Measurements from ENCODE around the gene ZDHHC6. TPM values are rescaled to one million over a fixed set of nuclear protein-coding genes. Genes with fewer than 3 reads are reported as not detected.

Gene ZDHHC6
- polyA plus RNA-seq, 2 of the 4 experiments (the other 2 are of a cell fraction), result 37.2 to 57.0 TPM

DNA sequence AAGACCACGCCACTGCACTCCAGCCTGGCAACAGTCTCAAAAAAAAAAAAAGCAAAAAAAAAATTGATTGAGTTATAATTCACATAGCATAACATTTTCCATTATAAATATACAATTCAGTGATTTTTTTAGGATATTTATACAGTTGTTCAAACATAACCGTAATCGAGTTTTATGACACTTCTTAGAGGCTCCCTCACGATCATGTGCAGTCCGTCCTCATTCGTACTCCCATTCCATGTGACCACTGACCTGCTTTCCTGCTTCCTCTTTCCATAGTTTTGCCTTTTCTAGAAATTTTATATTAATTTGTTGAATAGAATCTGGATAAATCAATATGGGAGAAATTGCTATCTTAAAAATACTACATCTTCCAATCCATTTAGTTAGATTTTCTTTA lies 46.0 kb upstream of the ZDHHC6 start:
- Histone ChIP-seq H3K4me3 (no peak overlapping the region), H3K9me3 (no peaks in the 10 kb centered on the region), H3K27ac (no peak overlapping the region), H3K4me1 (peaks cover 14% of the 10 kb centered on the region), H3K4me2 (no peak overlapping the region)
- DNase-seq (ENCODE audit: low read depth in 1 of 2, low spot score in 1 of 2) (no peak), FAIRE-seq (no peak), ATAC-seq (no peak)
- ChIA-PET POLR2A (no interaction called here), CTCF (interaction anchor here (1.0 kb wide), 1 partner anchor 8 kb away, joined by 3 read pairs; no protein-coding TSS in a partner anchor)
- WGBS (ENCODE audit: missing lambda C conversion rate), result 87% methylated on average over 6 of the region's 6 CpGs
- no peak for TF ChIP-seq NPAS2 (CRISPR knock-in tag; IDR thresholded peaks at IDR 0.05; ENCODE audit: borderline replicate concordance)
- no peak for TF ChIP-seq KDM5A (IDR thresholded peaks at IDR 0.05)
- TF ChIP-seq ZFP36 (IDR thresholded peaks at IDR 0.05; ENCODE audit: borderline replicate concordance, partially characterized antibody), result no peak
- TF ChIP-seq JUN (IDR thresholded peaks at IDR 0.05), result no peak
- TF ChIP-seq HOXB13 (CRISPR knock-in tag; IDR thresholded peaks at IDR 0.05; ENCODE audit: low read depth), result no peak
- TF ChIP-seq FOSL2 (IDR thresholded peaks at IDR 0.05), result no peak
- TF ChIP-seq FOSL2 (CRISPR knock-in tag; IDR thresholded peaks at IDR 0.05), result no peak
- TF ChIP-seq MAFK (IDR thresholded peaks at IDR 0.05; ENCODE audit: partially characterized antibody), result no peak
- TF ChIP-seq RFX5 (IDR thresholded peaks at IDR 0.05), result no peak
- TF ChIP-seq, protein P1, sequence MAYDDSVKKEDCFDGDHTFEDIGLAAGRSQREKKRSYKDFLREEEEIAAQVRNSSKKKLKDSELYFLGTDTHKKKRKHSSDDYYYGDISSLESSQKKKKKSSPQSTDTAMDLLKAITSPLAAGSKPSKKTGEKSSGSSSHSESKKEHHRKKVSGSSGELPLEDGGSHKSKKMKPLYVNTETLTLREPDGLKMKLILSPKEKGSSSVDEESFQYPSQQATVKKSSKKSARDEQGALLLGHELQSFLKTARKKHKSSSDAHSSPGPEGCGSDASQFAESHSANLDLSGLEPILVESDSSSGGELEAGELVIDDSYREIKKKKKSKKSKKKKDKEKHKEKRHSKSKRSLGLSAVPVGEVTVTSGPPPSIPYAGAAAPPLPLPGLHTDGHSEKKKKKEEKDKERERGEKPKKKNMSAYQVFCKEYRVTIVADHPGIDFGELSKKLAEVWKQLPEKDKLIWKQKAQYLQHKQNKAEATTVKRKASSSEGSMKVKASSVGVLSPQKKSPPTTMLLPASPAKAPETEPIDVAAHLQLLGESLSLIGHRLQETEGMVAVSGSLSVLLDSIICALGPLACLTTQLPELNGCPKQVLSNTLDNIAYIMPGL (CRISPR knock-in tag; IDR thresholded peaks at IDR 0.05; ENCODE audit: borderline replicate concordance), result no peak

GRCh38 chr10:112491144-112491543 lies 44.4 kb upstream of the ZDHHC6 start:
- DNase-seq (ENCODE audit: low read depth in 1 of 2, low spot score in 1 of 2), result no peak
- TF ChIP-seq MAFK (IDR thresholded peaks at IDR 0.05; ENCODE audit: partially characterized antibody) (peak; percentile 8), NPAS2 (CRISPR knock-in tag; IDR thresholded peaks at IDR 0.05; ENCODE audit: borderline replicate concordance) (no peak)
- no peak overlapping the region for H3K4me3 ChIP-seq
- ChIA-PET POLR2A (no interaction called here), CTCF (interaction anchor here (1.5 kb wide), 1 partner anchor 19 kb away, joined by 5 read pairs; no protein-coding TSS in a partner anchor)
- no peaks in the 10 kb centered on the region for H3K9me3 ChIP-seq
- peak overlapping the region; percentile 50 for H3K4me2 ChIP-seq
- H3K4me1 ChIP-seq, result peaks cover 14% of the 10 kb centered on the region
- H3K27ac ChIP-seq, result no peak overlapping the region; a peak in 1 of 6 replicates
- ATAC-seq, result no peak
- FAIRE-seq, result no peak

GRCh38 chr10:112490545-112490944 lies 43.8 kb upstream of the ZDHHC6 start:
- no peaks in the 10 kb centered on the region for H3K9me3 ChIP-seq
- no peak for DNase-seq (ENCODE audit: low read depth in 1 of 2, low spot score in 1 of 2)
- no peak overlapping the region for H3K4me3 ChIP-seq
- peak overlapping the region; percentile 50 for H3K4me2 ChIP-seq
- WGBS (ENCODE audit: missing lambda C conversion rate), result 50% methylated on average over 2 of the region's 2 CpGs
- no peak for ATAC-seq
- H3K27ac ChIP-seq, result no peak overlapping the region
- TF ChIP-seq POLR2A (IDR thresholded peaks at IDR 0.05; ENCODE audit: low read length) (no peak), RARB (CRISPR knock-in tag; IDR thresholded peaks at IDR 0.05) (no peak), NFE2L2 (conservative IDR thresholded peaks at IDR 0.05; ENCODE audit: low read length) (no peak), HDAC2 (IDR thresholded peaks at IDR 0.05) (no peak), PHF8 (IDR thresholded peaks at IDR 0.05; ENCODE audit: borderline replicate concordance, low read depth) (no peak), SREBF2 (IDR thresholded peaks at IDR 0.05) (no peak), CHD2 (IDR thresholded peaks at IDR 0.05; ENCODE audit: low read length, partially characterized antibody) (no peak), HOXB13 (CRISPR knock-in tag; IDR thresholded peaks at IDR 0.05; ENCODE audit: low read depth) (no peak), ZNF302 (CRISPR knock-in tag; IDR thresholded peaks at IDR 0.05) (no peak), CEBPB (IDR thresholded peaks at IDR 0.05) (no peak), TFCP2L1 (CRISPR knock-in tag; IDR thresholded peaks at IDR 0.05) (no peak), POLR2AphosphoS2 (conservative IDR thresholded peaks at IDR 0.05; ENCODE audit: low read length) (no peak), CHD4 (IDR thresholded peaks at IDR 0.05; ENCODE audit: borderline replicate concordance) (no peak), NPAS2 (CRISPR knock-in tag; IDR thresholded peaks at IDR 0.05; ENCODE audit: borderline replicate concordance) (no peak), ZSCAN20 (CRISPR knock-in tag; IDR thresholded peaks at IDR 0.05) (no peak)
- FAIRE-seq, result no peak
- POLR2A ChIA-PET, result no interaction called here
- H3K4me1 ChIP-seq, result peaks cover 14% of the 10 kb centered on the region
- CTCF ChIA-PET, result interaction anchor here (0.6 kb wide), 1 partner anchor 15 kb away, joined by 3 read pairs; no protein-coding TSS in a partner anchor
